Muscle of leg (tissue), 11 donors: ENCODE measurements around the gene POLR2I. TPM values are rescaled to one million over a fixed set of nuclear protein-coding genes. Genes with fewer than 3 reads are reported as not detected.

Source experiments
- DNase-seq: peaks from one replicate; pipeline ENCODE4 v3.0.0; 2013
- H3K27ac ChIP-seq: one replicate; pipeline ENCODE4 v1.5.1; 2013; ENCODE audit warnings: mild to moderate bottlenecking, low read length, control low read depth
- H3K27me3 ChIP-seq: one replicate; pipeline ENCODE4 v1.6.1; 2013; ENCODE audit warnings: low read length; ENCODE audit not compliant: control insufficient read depth, insufficient read depth
- H3K36me3 ChIP-seq: one replicate; pipeline ENCODE4 v1.6.1; 2013; ENCODE audit warnings: low read length; ENCODE audit not compliant: control insufficient read depth, insufficient read depth
- H3K4me1 ChIP-seq: one replicate; pipeline ENCODE4 v1.6.1; 2013; ENCODE audit warnings: low read length; ENCODE audit not compliant: control insufficient read depth, insufficient read depth
- H3K4me3 ChIP-seq: one replicate; pipeline ENCODE4 v1.5.1; 2013; ENCODE audit warnings: low read length, control low read depth
- H3K9me3 ChIP-seq: replicated peaks from 2 replicates; pipeline ENCODE4 v1.6.1; 2013; ENCODE audit warnings: low read depth, low read length; ENCODE audit not compliant: control insufficient read depth
- WGBS: methylation state at CpG from one replicate; pipeline ENCODE4 v1.1.5; 2013; ENCODE audit warnings: missing lambda C conversion rate; ENCODE audit not compliant: insufficient coverage; 5-methylcytosine and 5-hydroxymethylcytosine counted together
- polyA plus RNA-seq, 8 donors: library from polyadenylated mRNA; unstranded; fragments of 120-200 nt; gene quantifications; one replicate each; pipeline versions ENCODE4 v1.2.1 to v1.2.3, GENCODE V29; 2013; ENCODE audit warnings: inconsistent platforms in 1 of 8, low replicate concordance in 1 of 8; ENCODE audit not compliant: insufficient read length in 8 of 8, insufficient read depth in 1 of 8
- total RNA-seq: library from RNA; stranded (reverse); fragments of 120-200 nt; gene quantifications from one replicate; pipeline ENCODE4 v1.2.4, GENCODE V29; 2013

The POLR2I gene
- total and polyA plus RNA-seq, 9 donors = 37.1 to 70.2 (median 46.9) TPM

DNA sequence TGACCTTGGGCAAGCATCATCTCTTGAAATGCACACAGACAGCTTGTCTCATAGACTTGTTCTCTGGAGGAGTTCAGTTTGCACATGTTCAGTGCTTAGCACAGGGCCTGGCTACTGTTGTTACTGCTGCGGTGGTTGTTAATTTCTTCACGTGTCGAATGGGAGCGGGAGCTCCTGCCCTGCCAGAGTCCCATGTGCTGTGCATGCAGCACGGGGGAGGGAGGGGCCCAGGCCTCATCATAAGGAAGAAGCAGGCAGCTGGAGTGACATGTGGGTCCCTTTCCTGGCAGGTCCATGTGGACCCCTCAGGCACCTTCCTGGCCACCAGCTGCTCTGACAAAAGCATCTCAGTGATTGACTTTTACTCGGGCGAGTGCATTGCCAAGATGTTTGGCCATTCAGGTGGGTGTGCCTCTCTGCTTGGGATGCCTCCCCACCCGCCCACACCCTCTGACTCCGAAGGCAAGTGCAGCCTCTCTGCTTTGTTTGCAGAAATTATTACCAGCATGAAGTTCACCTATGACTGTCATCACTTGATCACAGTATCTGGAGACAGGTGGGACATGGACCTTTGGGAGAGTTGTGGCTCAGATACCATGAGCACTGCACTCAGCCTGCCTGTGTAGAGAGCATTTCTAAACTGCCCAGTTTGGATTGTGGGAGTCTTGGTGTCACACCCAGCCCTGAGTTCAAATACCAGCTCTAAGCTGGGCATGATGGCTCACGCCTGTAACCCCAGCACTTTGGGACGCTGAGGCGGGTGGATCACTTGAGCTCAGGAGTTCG is 23.6 kb downstream of the POLR2I start:
- Histone ChIP-seq H3K27me3 (no peaks in the 10 kb centered on the region), H3K9me3 (no peaks in the 10 kb centered on the region), H3K36me3 (peaks cover 50% of the 10 kb centered on the region), H3K4me3 (no peak overlapping the region), H3K4me1 (no peaks in the 10 kb centered on the region), H3K27ac (no peak overlapping the region)
- no peak for DNase-seq
- WGBS = 70% methylated on average over 5 of the region's 13 CpGs

DNA sequence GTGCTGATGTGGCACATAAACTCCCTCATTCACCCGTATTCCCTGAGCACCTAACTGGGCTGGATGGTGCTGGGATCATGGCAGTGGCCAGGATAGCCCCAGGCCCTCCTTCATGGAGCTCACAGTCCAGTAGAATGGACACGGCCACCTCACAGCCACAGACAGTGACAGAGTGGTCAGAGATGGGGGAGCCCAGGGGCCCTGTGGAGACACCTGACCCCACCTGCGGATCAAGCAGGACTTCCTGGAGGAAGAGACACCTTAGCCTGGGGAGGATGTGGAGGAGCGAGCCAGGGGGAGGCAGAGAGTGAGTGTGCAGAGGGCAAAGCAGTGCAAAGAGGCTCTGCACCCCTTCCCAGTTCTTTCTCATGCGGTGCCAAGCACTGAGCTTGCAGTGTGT is 24.8 kb downstream of the POLR2I start:
- Histone ChIP-seq H3K36me3 (peaks cover 52% of the 10 kb centered on the region), H3K4me3 (no peak overlapping the region), H3K4me1 (no peaks in the 10 kb centered on the region), H3K27ac (no peak overlapping the region), H3K9me3 (no peaks in the 10 kb centered on the region), H3K27me3 (no peaks in the 10 kb centered on the region)
- WGBS = 95% methylated on average over 2 of the region's 5 CpGs
- no peak for DNase-seq

DNA sequence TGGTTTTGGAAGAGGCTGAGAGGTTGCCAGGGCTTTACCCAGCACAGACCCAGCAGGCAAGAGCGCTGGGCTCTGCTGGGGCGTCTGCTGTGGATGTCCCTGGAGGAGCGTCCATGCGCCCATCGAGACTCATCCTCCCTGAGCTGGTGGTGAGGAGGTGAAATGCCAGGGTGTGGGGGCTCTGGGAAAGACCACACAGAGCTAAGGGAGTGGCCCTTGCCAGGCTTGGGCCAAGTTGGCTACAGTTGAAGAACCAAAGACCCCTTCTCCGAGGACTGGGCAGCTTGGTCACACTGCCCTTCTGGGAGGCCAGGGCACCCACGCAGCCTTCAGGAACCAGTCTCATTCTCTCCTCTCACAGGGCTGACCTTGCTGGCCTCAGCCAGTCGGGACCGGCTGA is 28.3 kb downstream of the POLR2I start:
- no peaks in the 10 kb centered on the region for H3K4me1 ChIP-seq
- H3K36me3 ChIP-seq = peaks cover 66% of the 10 kb centered on the region
- no peak for DNase-seq

DNA sequence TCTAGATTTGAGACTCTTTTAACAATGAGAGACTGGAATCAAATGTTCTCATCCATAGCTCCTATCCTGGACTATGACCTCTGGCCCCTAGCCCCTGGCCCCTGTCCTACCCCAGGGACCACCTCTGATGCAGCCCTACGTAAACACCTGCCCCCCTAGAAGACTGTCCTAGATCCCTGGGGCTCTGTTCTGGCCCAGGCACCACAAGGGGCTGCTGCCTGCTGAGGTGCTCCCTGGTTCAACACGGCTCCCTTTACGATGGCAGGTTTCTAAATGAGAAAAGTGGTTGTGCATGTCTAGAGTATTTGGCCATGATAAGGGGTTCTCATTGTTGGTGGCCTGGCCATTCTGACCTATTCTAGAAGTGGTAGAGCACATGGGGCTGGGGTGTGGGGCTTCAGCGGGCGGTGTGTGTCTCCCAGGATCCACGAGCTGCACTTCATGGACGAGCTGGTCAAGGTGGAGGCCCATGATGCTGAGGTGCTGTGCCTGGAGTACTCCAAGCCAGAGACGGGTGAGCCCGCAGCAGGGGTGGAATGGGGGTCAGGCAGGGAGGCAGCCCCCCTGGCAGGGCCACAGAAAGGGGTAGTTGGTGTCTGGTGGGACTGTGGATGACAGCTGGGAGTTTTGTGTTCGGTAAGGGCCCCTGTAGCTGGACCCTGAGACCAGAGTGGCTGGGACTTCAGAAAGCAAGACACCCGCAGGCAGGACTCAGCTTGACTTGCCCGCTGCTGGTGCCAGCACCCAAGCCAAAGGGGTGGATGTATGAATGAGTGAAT is 30.3 kb downstream of the POLR2I start:
- Histone ChIP-seq H3K9me3 (no peaks in the 10 kb centered on the region), H3K27me3 (no peaks in the 10 kb centered on the region), H3K4me1 (no peaks in the 10 kb centered on the region), H3K27ac (no peak overlapping the region), H3K36me3 (peaks cover 53% of the 10 kb centered on the region), H3K4me3 (no peak overlapping the region)
- no peak for DNase-seq
- 86% methylated on average over 11 of the region's 12 CpGs for WGBS

More for the DNA sequence above, 28.3 kb downstream of the POLR2I start:
- 97% methylated on average over 8 of the region's 9 CpGs for WGBS
- no peaks in the 10 kb centered on the region for H3K9me3 ChIP-seq
- H3K27me3 ChIP-seq = no peaks in the 10 kb centered on the region
- no peak overlapping the region for H3K4me3 ChIP-seq
- H3K27ac ChIP-seq = no peak overlapping the region

DNA sequence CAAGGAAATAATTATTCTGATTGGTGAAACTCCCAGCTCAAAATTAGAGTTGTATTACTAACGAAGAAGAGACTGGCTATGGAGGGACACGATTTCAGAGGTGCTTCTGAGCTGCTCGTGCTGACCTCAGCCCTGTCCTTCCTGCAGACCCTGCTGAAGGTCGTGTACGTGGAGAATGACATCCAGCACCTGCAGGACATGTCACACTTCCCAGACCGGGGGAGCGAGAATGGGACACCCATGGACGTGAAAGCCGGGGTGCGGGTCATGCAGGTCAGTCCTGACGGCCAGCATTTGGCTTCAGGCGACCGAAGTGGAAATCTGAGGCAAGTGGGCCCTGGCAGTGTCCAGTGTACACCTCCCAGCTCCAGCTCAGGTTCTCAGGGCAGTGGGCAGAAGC is 31.8 kb downstream of the POLR2I start:
- H3K9me3 ChIP-seq = no peaks in the 10 kb centered on the region
- no peaks in the 10 kb centered on the region for H3K4me1 ChIP-seq
- H3K4me3 ChIP-seq = no peak overlapping the region

DNA sequence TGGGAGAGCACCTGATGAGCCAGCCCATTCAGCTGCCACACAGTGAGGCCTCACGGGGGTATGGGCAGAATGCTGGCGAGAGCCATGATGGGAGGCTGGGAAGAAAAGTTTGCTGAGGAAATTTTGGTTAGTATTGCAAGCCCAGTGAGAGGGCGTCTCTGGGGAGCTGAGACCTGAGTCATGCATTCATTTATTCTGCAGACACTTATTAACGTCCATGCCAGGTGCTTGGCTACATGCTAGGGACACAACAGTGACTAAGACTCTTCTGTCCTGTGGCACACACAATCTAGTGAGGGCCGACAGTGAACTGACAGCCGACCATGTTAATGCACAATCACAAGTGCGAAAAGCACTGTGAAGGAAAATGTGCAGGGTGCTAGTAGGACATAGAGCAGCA is 32.8 kb downstream of the POLR2I start:
- Histone ChIP-seq H3K4me1 (no peaks in the 10 kb centered on the region), H3K27ac (no peak overlapping the region), H3K9me3 (no peaks in the 10 kb centered on the region), H3K27me3 (no peaks in the 10 kb centered on the region), H3K36me3 (peaks cover 37% of the 10 kb centered on the region), H3K4me3 (no peak overlapping the region)
- WGBS = 89% methylated on average over 7 of the region's 7 CpGs
- DNase-seq = no peak

More for the DNA sequence above, 31.8 kb downstream of the POLR2I start:
- H3K27me3 ChIP-seq = no peaks in the 10 kb centered on the region
- no peak for DNase-seq
- 92% methylated on average over 12 of the region's 13 CpGs for WGBS
- H3K27ac ChIP-seq = no peak overlapping the region
- H3K36me3 ChIP-seq = peaks cover 40% of the 10 kb centered on the region

DNA sequence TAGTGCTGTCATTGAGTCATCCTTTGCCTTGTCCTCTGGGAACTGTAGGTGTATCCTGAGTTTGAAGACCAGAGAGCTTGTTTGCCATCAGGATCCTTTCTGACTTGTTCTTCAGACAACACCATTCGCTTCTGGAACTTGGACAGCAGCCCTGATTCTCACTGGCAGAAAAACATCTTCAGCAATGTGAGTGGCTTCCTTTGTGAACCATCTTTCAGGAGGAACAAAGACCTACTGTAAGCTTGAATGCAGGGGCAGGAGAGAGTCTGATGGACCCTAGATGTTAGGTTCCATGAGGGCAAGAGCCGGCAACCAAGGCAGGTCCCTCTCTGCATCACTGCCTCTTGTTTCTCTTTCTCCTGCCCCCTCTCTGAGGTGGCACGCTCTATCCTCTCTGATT is 33.3 kb downstream of the POLR2I start:
- peaks cover 33% of the 10 kb centered on the region for H3K36me3 ChIP-seq
- no peaks in the 10 kb centered on the region for H3K9me3 ChIP-seq
- H3K4me3 ChIP-seq = no peak overlapping the region
- H3K4me1 ChIP-seq = no peaks in the 10 kb centered on the region
- no peak overlapping the region for H3K27ac ChIP-seq
- no peak for DNase-seq
- WGBS = 93% methylated on average over 2 of the region's 3 CpGs
- no peaks in the 10 kb centered on the region for H3K27me3 ChIP-seq

DNA sequence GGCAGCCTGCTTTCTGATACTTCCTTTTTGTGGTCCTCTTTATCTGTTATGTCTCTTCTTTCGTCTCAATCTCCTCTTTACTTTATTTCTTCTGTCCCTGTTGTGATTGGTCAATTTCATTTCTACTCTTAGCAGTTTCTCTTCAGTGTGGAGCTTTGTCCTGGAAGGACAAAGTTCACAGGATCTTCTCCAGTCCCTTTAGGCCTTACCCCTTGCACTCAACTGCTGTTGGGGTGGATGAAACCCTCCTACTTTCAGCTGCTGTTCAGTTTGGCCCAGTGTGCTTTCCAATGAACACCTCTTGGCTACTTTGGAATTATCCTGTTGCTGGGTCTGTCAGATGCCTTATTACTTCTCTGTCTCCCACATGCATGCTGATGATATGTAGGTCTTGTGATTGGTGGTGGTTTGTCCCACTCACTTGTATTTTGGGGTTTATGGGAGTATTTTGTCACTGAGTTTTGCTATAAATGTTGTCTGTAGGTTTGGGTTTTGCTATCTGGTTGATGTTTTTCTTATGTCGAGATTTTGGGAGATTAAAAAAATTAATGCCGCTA is 35.2 kb downstream of the POLR2I start:
- H3K27me3 ChIP-seq = no peaks in the 10 kb centered on the region
- peaks cover 28% of the 10 kb centered on the region for H3K36me3 ChIP-seq
- no peak for DNase-seq
- H3K27ac ChIP-seq = no peak overlapping the region
- no peak overlapping the region for H3K4me3 ChIP-seq
- H3K4me1 ChIP-seq = no peaks in the 10 kb centered on the region
- no CpG with 5 or more reads among the region's 3 CpGs for WGBS
- no peaks in the 10 kb centered on the region for H3K9me3 ChIP-seq

DNA sequence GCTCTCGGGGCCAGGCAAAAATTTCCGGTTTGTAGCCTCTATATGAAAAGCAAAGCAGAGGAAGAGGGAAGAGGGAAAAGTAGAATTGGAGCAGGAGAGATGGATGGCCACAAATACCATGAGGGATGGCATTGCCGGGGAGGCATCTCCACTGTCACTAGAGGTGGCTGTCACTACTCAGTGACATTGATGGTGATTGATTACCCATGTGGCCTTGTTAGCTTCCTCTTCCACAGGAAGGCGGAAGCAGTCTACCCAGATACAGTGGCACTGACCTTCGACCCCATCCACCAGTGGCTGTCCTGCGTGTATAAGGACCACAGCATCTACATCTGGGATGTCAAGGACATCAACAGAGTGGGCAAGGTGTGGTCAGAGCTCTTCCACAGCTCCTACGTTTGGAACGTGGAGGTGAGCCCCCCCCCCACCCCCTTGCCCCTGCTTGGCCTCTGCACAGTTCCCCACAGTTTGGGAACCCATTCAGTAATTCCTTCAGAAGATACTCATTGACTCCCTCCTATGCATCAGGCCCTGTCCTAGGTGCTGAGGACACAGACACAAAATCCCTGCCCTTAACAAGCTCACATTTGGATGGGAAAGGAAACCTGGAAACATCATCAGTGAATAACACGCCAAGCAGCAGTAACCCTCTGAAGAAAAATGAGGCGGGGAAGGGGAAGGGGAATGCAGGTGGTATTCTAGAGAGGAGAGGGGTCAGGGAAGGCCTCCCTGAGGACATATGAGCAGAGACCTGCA is 41.4 kb downstream of the POLR2I start:
- 78% methylated on average over 8 of the region's 10 CpGs for WGBS
- Histone ChIP-seq H3K27me3 (no peaks in the 10 kb centered on the region), H3K4me3 (no peak overlapping the region), H3K36me3 (peaks cover 21% of the 10 kb centered on the region), H3K27ac (no peak overlapping the region), H3K4me1 (no peaks in the 10 kb centered on the region), H3K9me3 (no peaks in the 10 kb centered on the region)
- DNase-seq = no peak

DNA sequence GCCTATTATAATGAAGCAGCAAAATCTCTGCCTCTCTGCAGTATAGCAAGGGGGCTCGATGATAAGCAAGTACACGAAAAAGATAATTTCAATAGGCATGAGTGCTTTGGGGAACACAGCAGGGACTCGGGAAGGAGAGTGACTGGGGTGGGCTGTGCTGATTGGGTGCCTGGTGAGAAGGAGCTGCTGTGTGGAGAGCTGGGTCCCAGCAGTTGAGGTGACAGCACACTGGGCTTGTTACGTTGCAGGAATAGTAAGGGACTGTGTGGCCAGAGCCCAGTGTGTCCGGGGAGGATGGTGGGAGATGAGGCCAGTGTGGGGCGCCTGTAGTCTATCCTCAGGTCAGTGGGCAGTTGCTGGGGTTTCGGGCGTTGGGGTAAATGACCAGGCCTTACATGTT is 42.6 kb downstream of the POLR2I start:
- Histone ChIP-seq H3K36me3 (peaks cover 32% of the 10 kb centered on the region), H3K9me3 (no peaks in the 10 kb centered on the region), H3K4me1 (no peaks in the 10 kb centered on the region), H3K4me3 (no peak overlapping the region), H3K27ac (no peak overlapping the region), H3K27me3 (no peaks in the 10 kb centered on the region)
- 83% methylated on average over 6 of the region's 8 CpGs for WGBS
- no peak for DNase-seq
